Activated CD8-positive, alpha-beta memory T cell treated with anti-CD3 and anti-CD28 coated beads for 48 hours (primary cell): Measurements from ENCODE around the gene FPR2.
"Not testable (repeated sequence)": the region's sequence is repeated elsewhere in the genome, so short reads cannot be mapped to it uniquely, and the experiment has no call there.

Experiments
- DNase-seq, 3 experiments: peaks; one replicate each; pipeline ENCODE4 v3.0.0-alpha.2; 2020; ENCODE audit warnings: low read depth in 2 of 3, low spot score in 2 of 3

FPR2 gene

GRCh38 chr19:51804789-51805188 lies 43.8 kb downstream of the FPR2 start:
- DNase-seq = not testable (repeated sequence)

GRCh38 chr19:51805396-51805795 lies 44.4 kb downstream of the FPR2 start:
- DNase-seq = not testable (repeated sequence)

GRCh38 chr19:51806571-51806970 lies 45.6 kb downstream of the FPR2 start:
- not testable (repeated sequence) for DNase-seq

- DNase-seq = no peak
Observed at GRCh38 chr19:51807111-51807701, 46.2 kb downstream of the FPR2 start.

GRCh38 chr19:51807925-51808324 lies 46.9 kb downstream of the FPR2 start:
- no peak for DNase-seq

- no peak for DNase-seq
Observed at GRCh38 chr19:51808333-51808986, 47.5 kb downstream of the FPR2 start.

- no peak for DNase-seq
Observed at GRCh38 chr19:51809787-51810186, 48.8 kb downstream of the FPR2 start.

GRCh38 chr19:51810223-51810622 lies 49.2 kb downstream of the FPR2 start:
- DNase-seq = no peak

- DNase-seq = no peak
Observed at GRCh38 chr19:51811344-51811743, 50.4 kb downstream of the FPR2 start.

GRCh38 chr19:51815043-51815442 lies 54.1 kb downstream of the FPR2 start:
- no peak for DNase-seq

GRCh38 chr19:51816711-51817110 lies 55.7 kb downstream of the FPR2 start:
- DNase-seq = no peak

- no peak for DNase-seq
Observed at GRCh38 chr19:51820011-51820410, 59.0 kb downstream of the FPR2 start.
